KMS-11 (cell line): ENCODE results near the gene TDRD15.
"Not testable (repeated sequence)": the region's sequence is repeated elsewhere in the genome, so short reads cannot be mapped to it uniquely, and the experiment has no call there.

Source experiments
- H2AFZ ChIP-seq: fragments of 200-600 bp; sonication (generic); 2 replicates; pipeline ENCODE4 v1.6.1; 2016; ENCODE audit warnings: antibody characterized with exemption, mixed run types, low read depth
- H3K27ac ChIP-seq: fragments of 200-600 bp; sonication (generic); 2 replicates; pipeline ENCODE4 v1.6.1; 2016; ENCODE audit warnings: mild to moderate bottlenecking, mixed run types
- H3K27me3 ChIP-seq: fragments of 200-600 bp; sonication (generic); 2 replicates; pipeline ENCODE4 v1.6.1; 2017; ENCODE audit warnings: mild to moderate bottlenecking, low read depth, mixed run types, moderate library complexity; ENCODE audit not compliant: insufficient read depth
- H3K36me3 ChIP-seq: fragments of 200-600 bp; sonication (generic); 2 replicates; pipeline ENCODE4 v1.6.1; 2017; ENCODE audit warnings: mild to moderate bottlenecking, mixed run types; ENCODE audit not compliant: insufficient read depth
- H3K4me1 ChIP-seq: fragments of 200-600 bp; sonication (generic); 2 replicates; pipeline ENCODE4 v1.6.1; 2016; ENCODE audit warnings: mild to moderate bottlenecking, low read depth, mixed run types; ENCODE audit not compliant: poor library complexity, severe bottlenecking
- H3K4me2 ChIP-seq: fragments of 200-600 bp; sonication (generic); 2 replicates; pipeline ENCODE4 v1.7.0; 2016; ENCODE audit warnings: mild to moderate bottlenecking, mixed run types
- H3K4me3 ChIP-seq: fragments of 200-600 bp; sonication (generic); IDR thresholded peaks from 2 replicates; pipeline ENCODE4 v1.6.1; 2017; ENCODE audit warnings: low read depth, low read length, mixed read lengths; ENCODE audit not compliant: insufficient read depth
- H3K79me2 ChIP-seq: fragments of 200-600 bp; sonication (generic); 2 replicates; pipeline ENCODE4 v1.6.1; 2016; ENCODE audit warnings: low read depth, mixed run types; ENCODE audit not compliant: insufficient read depth
- H3K9ac ChIP-seq: fragments of 200-600 bp; sonication (generic); 2 replicates; pipeline ENCODE4 v1.6.1; 2016; ENCODE audit warnings: mild to moderate bottlenecking, mixed run types
- H4K20me1 ChIP-seq: fragments of 200-600 bp; sonication (generic); 2 replicates; pipeline ENCODE4 v1.6.1; 2016; ENCODE audit warnings: mild to moderate bottlenecking, mixed run types; ENCODE audit not compliant: insufficient read depth
- CTCF ChIP-seq: fragments of 200-600 bp; sonication (generic); conservative IDR thresholded peaks from 2 replicates; pipeline ENCODE4 v1.6.1; 2017; ENCODE audit warnings: low read depth, mild to moderate bottlenecking, antibody characterized with exemption, low read length, moderate library complexity, mixed read lengths

TDRD15 gene

GRCh38 chr2:21097331-21097730 is 26.4 kb upstream of the TDRD15 start:
- H3K9ac ChIP-seq, result no peak overlapping the region
- no peaks in the 10 kb centered on the region for H3K4me1 ChIP-seq
- no peak overlapping the region for H2AFZ ChIP-seq
- no peaks in the 10 kb centered on the region for H4K20me1 ChIP-seq
- no peak overlapping the region for H3K4me3 ChIP-seq
- H3K36me3 ChIP-seq, result no peaks in the 10 kb centered on the region
- H3K4me2 ChIP-seq, result no peak overlapping the region
- H3K27me3 ChIP-seq, result no peaks in the 10 kb centered on the region
- H3K27ac ChIP-seq, result no peak overlapping the region
- TF ChIP-seq CTCF, result no peak
- H3K79me2 ChIP-seq, result no peaks in the 10 kb centered on the region

DNA sequence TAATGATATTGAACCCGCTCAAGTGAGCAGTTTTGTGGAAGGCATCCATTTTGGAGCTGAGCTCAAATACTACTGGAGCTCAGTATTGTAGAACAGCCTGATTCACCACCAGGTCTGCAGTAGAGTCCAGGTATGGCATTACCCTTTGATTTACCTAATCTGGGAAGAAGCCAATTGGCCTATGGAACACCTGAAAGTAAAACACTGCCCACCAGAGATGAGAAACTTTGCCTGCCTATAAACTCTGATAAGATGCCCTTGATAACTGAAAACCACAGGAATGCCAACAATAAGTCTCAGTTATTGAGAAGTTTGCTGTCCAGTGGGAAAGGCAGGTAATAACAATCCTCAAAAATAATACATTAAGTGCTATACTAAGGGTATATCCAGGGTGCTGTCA is 25.5 kb upstream of the TDRD15 start:
- Histone ChIP-seq H3K4me2 (no peak overlapping the region), H3K79me2 (no peaks in the 10 kb centered on the region), H4K20me1 (no peaks in the 10 kb centered on the region), H3K9ac (no peak overlapping the region), H3K4me3 (no peak overlapping the region), H3K36me3 (no peaks in the 10 kb centered on the region), H3K27me3 (no peaks in the 10 kb centered on the region), H3K27ac (no peak overlapping the region), H3K4me1 (no peaks in the 10 kb centered on the region), H2AFZ (no peak overlapping the region)
- TF ChIP-seq CTCF, result no peak

GRCh38 chr2:21099281-21099907 is 24.4 kb upstream of the TDRD15 start:
- H3K79me2 ChIP-seq, result no peaks in the 10 kb centered on the region
- no peaks in the 10 kb centered on the region for H4K20me1 ChIP-seq
- H3K27ac ChIP-seq, result no peak overlapping the region
- no peaks in the 10 kb centered on the region for H3K27me3 ChIP-seq
- H3K4me3 ChIP-seq, result no peak overlapping the region
- H3K36me3 ChIP-seq, result no peaks in the 10 kb centered on the region
- no peaks in the 10 kb centered on the region for H3K4me1 ChIP-seq
- TF ChIP-seq CTCF, result no peak
- no peak overlapping the region for H3K9ac ChIP-seq
- no peak overlapping the region for H3K4me2 ChIP-seq
- no peak overlapping the region for H2AFZ ChIP-seq

- H3K36me3 ChIP-seq, H3K4me1 ChIP-seq, H3K27me3 ChIP-seq, H2AFZ ChIP-seq, H3K9ac ChIP-seq, H4K20me1 ChIP-seq, H3K4me3 ChIP-seq, H3K27ac ChIP-seq, H3K4me2 ChIP-seq, H3K79me2 ChIP-seq: not testable (repeated sequence)
Measured at GRCh38 chr2:21101514-21102155, 22.1 kb upstream of the TDRD15 start.

DNA sequence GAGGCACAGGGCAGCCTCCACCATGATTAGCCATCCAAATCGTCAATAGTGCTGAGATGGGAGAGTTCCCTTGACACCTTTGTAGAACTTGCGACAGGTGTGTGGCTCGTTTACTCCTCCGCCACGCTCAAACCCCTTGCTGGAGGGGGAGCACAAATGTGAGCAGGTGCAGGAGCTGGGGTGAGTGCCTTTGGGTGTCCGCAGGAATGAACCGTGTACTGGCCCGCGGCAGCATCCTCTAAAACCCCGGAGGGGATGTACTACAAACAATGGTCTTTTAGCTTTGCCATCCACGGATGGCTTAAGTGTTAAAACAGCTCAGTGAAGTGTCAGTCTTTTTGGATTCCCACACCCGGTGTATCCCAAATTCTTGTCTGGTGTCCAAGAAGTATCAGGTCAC is 21.4 kb upstream of the TDRD15 start:
- Histone ChIP-seq H3K4me2 (no peak overlapping the region), H3K79me2 (no peaks in the 10 kb centered on the region)

More for the DNA sequence above, 21.4 kb upstream of the TDRD15 start:
- Histone ChIP-seq H3K4me1 (no peaks in the 10 kb centered on the region), H3K4me3 (no peak overlapping the region), H3K27me3 (no peaks in the 10 kb centered on the region), H4K20me1 (no peaks in the 10 kb centered on the region), H3K9ac (no peak overlapping the region), H2AFZ (no peak overlapping the region), H3K27ac (no peak overlapping the region), H3K36me3 (no peaks in the 10 kb centered on the region)
- TF ChIP-seq CTCF, result no peak
